Gastrocnemius medialis (tissue), 4 donors: ENCODE measurements around the gene SLX9. TPM values are rescaled to one million over a fixed set of nuclear protein-coding genes. Genes with fewer than 3 reads are reported as not detected.
A peak's percentile ranks its signal among the peaks of the same experiment; 100 is the strongest.

Experiments used
- ATAC-seq, 2 donors: fragments of 150-250 bp; one replicate each; pipeline ENCODE4 v1.9.1; 2016
- DNase-seq, 2 donors: peaks; one replicate each; pipeline ENCODE4 v3.0.0-alpha.2; 2019
- H3K27ac ChIP-seq, 4 donors: fragments of 200-600 bp; sonication (generic); 1 replicate in 1 of 4; 2 replicates in 3 of 4; pipeline ENCODE4 v1.5.1; 2016 to 2018; ENCODE audit warnings: mild to moderate bottlenecking in 2 of 4, moderate library complexity in 1 of 4
- H3K27me3 ChIP-seq, 3 donors: fragments of 200-600 bp; sonication (generic) in 2 of 3; 1 replicate in 1 of 3; 2 replicates in 2 of 3; pipeline versions ENCODE4 v1.5.1 to v1.6.0; 2016 to 2019; ENCODE audit warnings: mild to moderate bottlenecking in 1 of 3, moderate library complexity in 1 of 3
- H3K36me3 ChIP-seq, 2 donors: fragments of 200-600 bp; sonication (generic) in 1 of 2; one replicate each; pipeline ENCODE4 v1.5.1; 2017 to 2018
- H3K4me1 ChIP-seq, 2 donors: fragments of 200-600 bp; sonication (generic) in 1 of 2; one replicate each; pipeline ENCODE4 v1.5.1; 2016 to 2017; ENCODE audit warnings: mild to moderate bottlenecking in 2 of 2
- H3K4me3 ChIP-seq, 4 donors: fragments of 200-600 bp; sonication (generic) in 3 of 4; 1 replicate in 1 of 4; 2 replicates in 3 of 4; pipeline ENCODE4 v1.5.1; 2016 to 2019; ENCODE audit warnings: mild to moderate bottlenecking in 2 of 4
- H3K9me3 ChIP-seq, 3 donors: fragments of 200-600 bp; sonication (generic) in 2 of 3; 1 replicate in 1 of 3; 2 replicates in 2 of 3; pipeline ENCODE4 v1.5.1; 2016 to 2019
- POLR2A ChIP-seq, 2 donors: fragments of 450-650 bp; IDR thresholded peaks; one replicate each; pipeline ENCODE4 v1.6.1; 2017; ENCODE audit warnings: antibody characterized with exemption in 2 of 2, mild to moderate bottlenecking in 2 of 2, moderate library complexity in 2 of 2
- in situ Hi-C, 4 donors: fragments of 200-750 bp; cut with MboI; loops; one replicate each; pipeline versions ENCODE4 v1.15.0 to v1.8.0; 2017; ENCODE audit warnings: low sequenced_read_pairs in 4 of 4
- intact Hi-C: fragments of 100-400 bp; cut with DNase I; formaldehyde crosslinking; loops from one replicate; pipeline ENCODE4 v1.15.1; 2023; ENCODE audit warnings: low total_unique reads
- total RNA-seq, 4 donors: library from RNA; depleted of rRNA; stranded (reverse); fragments of >200 nt; gene quantifications; one replicate each; pipeline versions ENCODE4 v1.1.0 to v1.2.3, GENCODE V29; 2016
- TF ChIP-seq, protein P1 (sequence below), 5 experiments: fragments of 450-650 bp in 3 of 5; fragments of 200-600 bp in 2 of 5; sonication (generic) in 2 of 5; IDR thresholded peaks in 4 of 5; conservative IDR thresholded peaks in 1 of 5; 1 replicate in 4 of 5; 2 replicates in 1 of 5; pipeline ENCODE4 v1.5.1; 2016 to 2019; ENCODE audit warnings: antibody characterized with exemption in 5 of 5, mild to moderate bottlenecking in 3 of 5, moderate library complexity in 3 of 5

The SLX9 gene
- total RNA-seq, 4 donors from 2014 or later = 23.7 to 37.6 (median 25.8) TPM

DNA sequence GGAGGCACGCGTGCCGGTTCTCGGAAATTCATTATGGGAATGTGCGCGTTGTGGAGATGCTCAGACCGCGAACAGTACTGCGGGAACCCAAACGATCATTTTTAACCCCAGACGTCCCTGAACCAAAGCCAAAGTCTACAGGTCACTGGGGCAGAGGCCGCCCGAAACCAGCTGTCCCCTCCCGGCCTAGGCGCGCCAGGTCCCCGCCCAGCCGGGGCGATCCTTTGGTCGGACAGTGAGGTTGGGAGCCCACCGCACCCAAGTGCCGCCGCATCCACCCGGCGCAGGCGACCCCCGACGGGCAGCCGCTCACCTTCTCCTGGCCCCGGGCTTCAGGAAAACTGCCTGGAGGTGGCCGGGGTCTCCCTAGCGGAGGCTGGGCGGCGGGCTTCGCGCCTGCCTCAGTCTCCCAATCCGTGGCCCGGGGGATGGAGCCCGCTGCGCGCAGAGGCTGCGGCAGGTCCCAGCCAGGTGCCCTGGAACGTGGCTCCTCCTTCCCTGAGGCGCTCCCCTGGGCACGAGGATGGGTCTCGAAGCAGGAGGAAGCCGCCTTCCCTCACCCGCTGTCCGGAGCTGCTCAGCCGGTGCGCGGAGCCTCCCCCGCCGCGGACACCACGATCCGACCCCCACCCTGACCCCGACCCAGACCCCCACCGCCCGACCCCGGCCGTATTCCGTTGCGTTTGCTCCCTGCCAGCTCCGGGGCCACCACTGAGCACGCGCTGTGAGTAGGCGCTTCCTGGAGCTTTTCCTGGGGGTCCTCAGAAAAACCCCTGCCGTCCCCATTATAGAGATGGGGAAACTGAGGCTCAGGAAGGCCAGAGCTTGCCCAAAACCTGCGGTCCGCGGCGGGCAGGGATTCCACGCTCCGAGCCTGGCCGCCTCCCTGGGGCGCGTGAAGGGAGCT, 8.1 kb upstream of the SLX9 start:
- Histone ChIP-seq H3K4me1 (peaks cover 0 to 19% of the 10 kb centered on the region in 2 donors), H3K36me3 (no peaks in the 10 kb centered on the region), H3K27ac (no peak overlapping the region), H3K9me3 (no peaks in the 10 kb centered on the region), H3K4me3 (peak overlapping the region; percentile 31 to 46 (median 40)), H3K27me3 (peaks cover 39 to 61% (median 60%) of the 10 kb centered on the region in 3 donors)
- DNase-seq = no peak
- intact Hi-C loops = loop anchor here (2.0 to 10.0 kb wide), 2 partner anchors 39 to 427 kb away; no protein-coding TSS in a partner anchor
- in situ Hi-C loops = loop anchor here in 2 of 4 donors (10.0 to 25.0 kb wide), 2 partner anchors 137 to 356 kb away; partner anchors contain the start of gene POFUT2 (in 1 of the 2)
- TF ChIP-seq, protein P1, sequence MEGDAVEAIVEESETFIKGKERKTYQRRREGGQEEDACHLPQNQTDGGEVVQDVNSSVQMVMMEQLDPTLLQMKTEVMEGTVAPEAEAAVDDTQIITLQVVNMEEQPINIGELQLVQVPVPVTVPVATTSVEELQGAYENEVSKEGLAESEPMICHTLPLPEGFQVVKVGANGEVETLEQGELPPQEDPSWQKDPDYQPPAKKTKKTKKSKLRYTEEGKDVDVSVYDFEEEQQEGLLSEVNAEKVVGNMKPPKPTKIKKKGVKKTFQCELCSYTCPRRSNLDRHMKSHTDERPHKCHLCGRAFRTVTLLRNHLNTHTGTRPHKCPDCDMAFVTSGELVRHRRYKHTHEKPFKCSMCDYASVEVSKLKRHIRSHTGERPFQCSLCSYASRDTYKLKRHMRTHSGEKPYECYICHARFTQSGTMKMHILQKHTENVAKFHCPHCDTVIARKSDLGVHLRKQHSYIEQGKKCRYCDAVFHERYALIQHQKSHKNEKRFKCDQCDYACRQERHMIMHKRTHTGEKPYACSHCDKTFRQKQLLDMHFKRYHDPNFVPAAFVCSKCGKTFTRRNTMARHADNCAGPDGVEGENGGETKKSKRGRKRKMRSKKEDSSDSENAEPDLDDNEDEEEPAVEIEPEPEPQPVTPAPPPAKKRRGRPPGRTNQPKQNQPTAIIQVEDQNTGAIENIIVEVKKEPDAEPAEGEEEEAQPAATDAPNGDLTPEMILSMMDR (IDR thresholded peaks at IDR 0.05 in 4 of 5, conservative IDR thresholded peaks at IDR 0.05 in 1 of 5) = no peak
- no peak for TF ChIP-seq POLR2A (IDR thresholded peaks at IDR 0.05)
- ATAC-seq = no peak

DNA sequence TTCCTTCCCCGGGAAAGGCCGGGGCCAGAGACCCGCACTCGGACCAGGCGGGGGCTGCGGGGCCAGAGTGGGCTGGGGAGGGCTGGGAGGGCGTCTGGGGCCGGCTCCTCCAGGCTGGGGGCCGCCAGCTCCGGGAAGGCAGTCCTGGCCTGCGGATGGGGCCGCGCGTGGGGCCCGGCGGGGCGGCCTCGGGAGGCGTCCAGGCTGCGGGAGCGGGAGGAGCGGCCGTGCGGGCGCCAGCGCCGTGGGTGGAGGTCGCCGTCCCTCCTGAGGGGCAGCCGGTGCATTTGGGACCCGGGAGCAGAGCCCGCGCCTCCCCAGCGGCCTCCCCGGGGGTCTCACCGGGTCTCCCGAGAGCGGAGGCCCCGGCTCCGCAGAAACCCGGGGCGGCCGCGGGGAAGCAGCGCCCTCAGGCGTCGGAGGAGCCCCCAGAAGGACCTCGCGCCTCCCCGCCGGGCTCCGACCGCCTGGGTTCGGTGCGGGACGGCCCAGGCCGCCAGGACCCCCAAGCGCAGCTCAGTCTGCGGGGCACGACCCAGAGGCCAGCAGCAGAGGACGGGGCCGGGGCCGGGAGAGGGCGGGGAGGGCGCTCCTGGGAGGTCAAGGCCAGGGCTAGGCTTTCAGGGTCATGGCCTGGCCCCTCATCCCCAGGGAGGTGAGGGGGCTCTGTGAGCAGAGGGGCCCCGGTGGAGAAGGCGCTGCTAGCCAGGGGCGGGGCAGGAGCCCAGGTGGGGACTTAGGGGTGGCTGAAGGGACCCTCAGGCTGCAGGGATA, 7.2 kb upstream of the SLX9 start:
- in situ Hi-C loops = loop anchor here in 2 of 4 donors (10.0 to 25.0 kb wide), 2 partner anchors 138 to 355 kb away; partner anchors contain the start of gene POFUT2 (in 1 of the 2)
- no peak for DNase-seq
- Histone ChIP-seq H3K27me3 (peaks cover 39 to 54% (median 53%) of the 10 kb centered on the region in 3 donors), H3K27ac (no peak overlapping the region), H3K36me3 (no peaks in the 10 kb centered on the region), H3K4me3 (peak overlapping the region; percentile 31 to 46 (median 40)), H3K4me1 (peaks cover 0 to 19% of the 10 kb centered on the region in 2 donors), H3K9me3 (no peaks in the 10 kb centered on the region)
- no peak for TF ChIP-seq POLR2A (IDR thresholded peaks at IDR 0.05)
- TF ChIP-seq, protein P1 (IDR thresholded peaks at IDR 0.05 in 4 of 5, conservative IDR thresholded peaks at IDR 0.05 in 1 of 5) = peak; percentile 37 to 54 (median 50)
- intact Hi-C loops = loop anchor here (2.0 to 10.0 kb wide), 2 partner anchors 40 to 428 kb away; no protein-coding TSS in a partner anchor
- peak in 1 of 2 donors; percentile 51 for ATAC-seq

DNA sequence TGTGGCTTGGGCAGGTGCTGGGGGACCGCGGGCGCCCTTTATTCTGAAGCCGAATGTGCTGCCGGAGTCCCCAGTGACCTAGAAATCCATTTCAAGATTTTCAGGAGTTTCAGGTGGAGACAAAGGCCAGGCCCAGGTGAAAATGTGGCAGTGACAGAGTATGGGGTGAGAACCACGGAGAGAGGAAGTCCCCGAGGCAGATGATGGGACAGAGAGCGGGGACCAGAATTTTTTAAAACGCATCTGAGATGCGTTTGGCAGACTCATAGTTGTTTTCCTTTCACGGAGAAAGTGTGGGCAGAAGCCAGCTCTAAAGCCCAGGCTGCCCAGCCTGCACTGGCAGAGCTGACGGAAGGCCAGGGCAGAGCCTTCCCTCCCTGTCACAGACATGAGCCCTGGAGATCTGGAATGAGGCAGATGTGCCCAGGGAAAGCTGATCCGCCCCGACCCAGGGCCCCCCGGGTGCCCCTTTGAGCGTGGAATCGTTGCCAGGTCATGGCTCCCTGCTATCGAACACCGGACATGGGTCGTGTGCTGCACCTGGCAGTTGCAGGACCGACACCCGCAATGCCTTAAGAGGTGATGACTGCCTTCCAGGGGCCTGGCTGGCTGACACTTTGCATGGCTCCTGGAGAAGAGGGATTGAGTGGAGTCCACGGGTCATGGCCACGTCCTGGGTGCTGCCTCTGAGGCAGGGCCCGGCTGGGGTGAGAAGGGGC, 6.5 kb upstream of the SLX9 start:
- intact Hi-C loops = loop anchor here (2.0 to 10.0 kb wide), 2 partner anchors 41 to 429 kb away; no protein-coding TSS in a partner anchor
- no peak overlapping the region for H3K27ac ChIP-seq

More for the DNA sequence above, 6.5 kb upstream of the SLX9 start:
- Histone ChIP-seq H3K4me1 (peaks cover 0 to 19% of the 10 kb centered on the region in 2 donors), H3K4me3 (no peak overlapping the region), H3K36me3 (no peaks in the 10 kb centered on the region), H3K27me3 (peaks cover 36 to 51% (median 49%) of the 10 kb centered on the region in 3 donors), H3K9me3 (no peaks in the 10 kb centered on the region)
- ATAC-seq (no peak), DNase-seq (no peak)
- no peak for TF ChIP-seq POLR2A (IDR thresholded peaks at IDR 0.05)
- TF ChIP-seq, protein P1 (IDR thresholded peaks at IDR 0.05 in 4 of 5, conservative IDR thresholded peaks at IDR 0.05 in 1 of 5) = no peak
- in situ Hi-C loops = loop anchor here in 2 of 4 donors (10.0 to 25.0 kb wide), 2 partner anchors 139 to 354 kb away; partner anchors contain the start of gene POFUT2 (in 1 of the 2)
